ENCODE measurements around the gene LMLN.

DNA sequence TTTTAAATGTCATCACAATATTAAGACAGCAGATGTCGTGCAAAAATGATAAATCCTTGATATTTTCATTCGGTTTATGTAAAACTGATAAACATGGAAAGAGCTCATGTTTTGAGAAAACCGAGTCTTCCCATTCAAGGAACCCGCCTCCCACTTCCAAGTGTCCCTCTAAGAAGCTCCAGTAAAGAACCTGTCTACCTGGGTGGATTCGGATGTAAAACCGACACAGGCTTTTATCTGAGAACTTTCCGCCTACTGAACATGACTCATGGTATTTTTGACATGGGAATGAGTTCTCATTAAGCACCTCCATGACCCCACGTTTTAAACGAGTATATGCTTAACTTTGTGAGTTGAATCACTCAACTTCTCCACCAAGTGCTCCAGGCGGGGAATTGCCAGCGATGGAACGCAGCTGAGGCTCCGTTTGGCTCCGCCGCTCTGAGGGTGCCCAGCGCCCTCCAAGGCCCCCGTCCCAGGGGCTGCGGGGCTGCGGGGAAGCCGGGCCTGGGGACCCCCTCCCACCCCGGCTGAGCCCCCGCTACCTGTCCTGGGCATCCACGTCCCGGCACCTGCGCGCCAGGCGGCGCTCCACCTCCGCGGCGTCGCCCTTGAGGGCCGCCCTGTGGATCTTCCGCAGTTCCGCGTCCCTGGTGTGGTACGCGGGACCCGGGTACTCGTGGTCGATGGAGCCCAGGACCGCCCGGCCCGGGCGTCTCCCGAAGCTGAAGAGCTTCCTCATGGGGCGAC, 119.9 kb downstream of the LMLN start:
- TF ChIP-seq, protein P1, sequence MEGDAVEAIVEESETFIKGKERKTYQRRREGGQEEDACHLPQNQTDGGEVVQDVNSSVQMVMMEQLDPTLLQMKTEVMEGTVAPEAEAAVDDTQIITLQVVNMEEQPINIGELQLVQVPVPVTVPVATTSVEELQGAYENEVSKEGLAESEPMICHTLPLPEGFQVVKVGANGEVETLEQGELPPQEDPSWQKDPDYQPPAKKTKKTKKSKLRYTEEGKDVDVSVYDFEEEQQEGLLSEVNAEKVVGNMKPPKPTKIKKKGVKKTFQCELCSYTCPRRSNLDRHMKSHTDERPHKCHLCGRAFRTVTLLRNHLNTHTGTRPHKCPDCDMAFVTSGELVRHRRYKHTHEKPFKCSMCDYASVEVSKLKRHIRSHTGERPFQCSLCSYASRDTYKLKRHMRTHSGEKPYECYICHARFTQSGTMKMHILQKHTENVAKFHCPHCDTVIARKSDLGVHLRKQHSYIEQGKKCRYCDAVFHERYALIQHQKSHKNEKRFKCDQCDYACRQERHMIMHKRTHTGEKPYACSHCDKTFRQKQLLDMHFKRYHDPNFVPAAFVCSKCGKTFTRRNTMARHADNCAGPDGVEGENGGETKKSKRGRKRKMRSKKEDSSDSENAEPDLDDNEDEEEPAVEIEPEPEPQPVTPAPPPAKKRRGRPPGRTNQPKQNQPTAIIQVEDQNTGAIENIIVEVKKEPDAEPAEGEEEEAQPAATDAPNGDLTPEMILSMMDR (IDR thresholded peaks at IDR 0.05; ENCODE audit: low read depth, low read length) = peak; percentile 29; the same call in 1 of the 2 replicates
- no peak for TF ChIP-seq EZH2phosphoT487 (IDR thresholded peaks at IDR 0.05; ENCODE audit: low read depth)

Data from OCI-LY3 (cell line).